ENCODE measurements around the gene SELENBP1.
A peak's percentile ranks its signal among the peaks of the same experiment; 100 is the strongest.
"Not testable (repeated sequence)": the region's sequence is repeated elsewhere in the genome, so short reads cannot be mapped to it uniquely, and the experiment has no call there.

Gene SELENBP1

DNA sequence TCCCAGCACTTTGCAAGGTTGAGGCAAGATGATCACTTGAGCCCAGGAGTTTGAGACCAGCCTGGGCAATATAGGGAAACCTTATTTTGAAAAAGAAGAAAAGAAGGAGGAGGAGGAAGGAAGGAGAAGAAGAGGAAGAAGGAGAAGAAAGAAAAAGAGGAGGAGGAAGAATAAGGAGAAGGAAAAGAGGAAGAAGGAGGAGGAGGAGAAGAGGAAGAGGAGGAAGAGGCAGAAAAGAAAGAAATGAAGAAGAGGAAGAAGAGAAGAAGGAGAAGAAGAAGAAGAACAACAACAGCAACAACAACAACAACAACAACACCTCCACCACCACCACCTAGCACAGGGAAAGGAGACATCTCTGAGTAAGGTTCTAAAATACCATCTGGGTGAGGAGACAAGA, 10.6 kb downstream of the SELENBP1 start:
- Histone ChIP-seq H3K27ac (ENCODE audit: insufficient read depth in 1 of 2, low read depth in 1 of 2, low read length in 2 of 2, poor library complexity in 1 of 2, severe bottlenecking in 2 of 2) (no peak overlapping the region), H3K36me3 (ENCODE audit: control insufficient read depth in 4 of 4, insufficient read depth in 4 of 4, low read length in 3 of 4) (no peaks in the 10 kb centered on the region), H3K4me3 (ENCODE audit: control insufficient read depth in 1 of 7, extremely low read depth in 1 of 7, insufficient read depth in 4 of 7, low read depth in 2 of 7, low read length in 6 of 7) (no peak overlapping the region), H3K27me3 (replicated peaks in 2 of 5; ENCODE audit: control insufficient read depth in 4 of 5, insufficient read depth in 5 of 5, low read length in 4 of 5) (no peaks in the 10 kb centered on the region), H3K4me1 (ENCODE audit: control extremely low read depth in 1 of 4, control insufficient read depth in 4 of 4, insufficient read depth in 4 of 4, low read length in 3 of 4) (no peaks in the 10 kb centered on the region), H3K9me3 (ENCODE audit: control extremely low read depth in 1 of 5, control insufficient read depth in 4 of 5, insufficient read depth in 2 of 5, low read depth in 1 of 5, low read length in 4 of 5) (peaks cover 0 to 10% (median 6%) of the 10 kb centered on the region in 5 experiments)
- no peak for DNase-seq
- ChIA-PET POLR2A (no interaction called here), CTCF (no interaction called here)

DNA sequence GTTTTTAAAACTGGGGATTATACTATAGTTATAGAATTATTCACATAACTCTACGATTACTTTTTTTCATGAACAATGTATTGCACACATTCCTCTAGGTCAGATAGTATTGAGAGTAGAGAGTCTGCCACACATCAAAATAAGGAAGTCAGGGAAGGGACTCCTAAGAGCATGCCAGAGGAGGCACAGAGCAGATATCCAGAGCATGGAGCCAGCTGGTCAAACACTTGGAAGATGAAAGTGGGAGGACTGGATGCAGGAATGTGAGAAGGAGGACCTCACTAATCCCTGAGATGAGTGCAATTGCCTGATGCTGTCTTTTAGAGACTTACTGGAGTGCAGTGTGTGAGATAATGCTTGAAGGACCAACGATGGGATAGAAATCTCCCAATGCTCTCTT, 15.8 kb downstream of the SELENBP1 start:
- H3K9me3 ChIP-seq (ENCODE audit: control extremely low read depth in 1 of 5, control insufficient read depth in 4 of 5, insufficient read depth in 2 of 5, low read depth in 1 of 5, low read length in 4 of 5) = peaks cover 0 to 5% (median 3%) of the 10 kb centered on the region in 5 experiments
- H3K27ac ChIP-seq (ENCODE audit: insufficient read depth in 1 of 2, low read depth in 1 of 2, low read length in 2 of 2, poor library complexity in 1 of 2, severe bottlenecking in 2 of 2) = no peak overlapping the region
- DNase-seq = no peak
- H3K27me3 ChIP-seq (replicated peaks in 2 of 5; ENCODE audit: control insufficient read depth in 4 of 5, insufficient read depth in 5 of 5, low read length in 4 of 5) = no peaks in the 10 kb centered on the region
- no peak overlapping the region for H3K4me3 ChIP-seq (ENCODE audit: control insufficient read depth in 1 of 7, extremely low read depth in 1 of 7, insufficient read depth in 4 of 7, low read depth in 2 of 7, low read length in 6 of 7)
- 100% methylated on average over 1 of the region's 2 CpGs for WGBS (ENCODE audit: insufficient coverage)
- H3K36me3 ChIP-seq (ENCODE audit: control insufficient read depth in 4 of 4, insufficient read depth in 4 of 4, low read length in 3 of 4) = no peaks in the 10 kb centered on the region
- POLR2A ChIA-PET = interaction anchor here (0.5 to 0.9 kb wide), 2 partner anchors 8 to 9 kb away, joined by 3 to 5 read pairs; no protein-coding TSS in a partner anchor
- CTCF ChIA-PET = interaction anchor here (0.7 to 1.0 kb wide), 4 partner anchors 16 to 53 kb away, joined by 3 to 4 read pairs (median 4); no protein-coding TSS in a partner anchor
- no peaks in the 10 kb centered on the region for H3K4me1 ChIP-seq (ENCODE audit: control extremely low read depth in 1 of 4, control insufficient read depth in 4 of 4, insufficient read depth in 4 of 4, low read length in 3 of 4)

DNA sequence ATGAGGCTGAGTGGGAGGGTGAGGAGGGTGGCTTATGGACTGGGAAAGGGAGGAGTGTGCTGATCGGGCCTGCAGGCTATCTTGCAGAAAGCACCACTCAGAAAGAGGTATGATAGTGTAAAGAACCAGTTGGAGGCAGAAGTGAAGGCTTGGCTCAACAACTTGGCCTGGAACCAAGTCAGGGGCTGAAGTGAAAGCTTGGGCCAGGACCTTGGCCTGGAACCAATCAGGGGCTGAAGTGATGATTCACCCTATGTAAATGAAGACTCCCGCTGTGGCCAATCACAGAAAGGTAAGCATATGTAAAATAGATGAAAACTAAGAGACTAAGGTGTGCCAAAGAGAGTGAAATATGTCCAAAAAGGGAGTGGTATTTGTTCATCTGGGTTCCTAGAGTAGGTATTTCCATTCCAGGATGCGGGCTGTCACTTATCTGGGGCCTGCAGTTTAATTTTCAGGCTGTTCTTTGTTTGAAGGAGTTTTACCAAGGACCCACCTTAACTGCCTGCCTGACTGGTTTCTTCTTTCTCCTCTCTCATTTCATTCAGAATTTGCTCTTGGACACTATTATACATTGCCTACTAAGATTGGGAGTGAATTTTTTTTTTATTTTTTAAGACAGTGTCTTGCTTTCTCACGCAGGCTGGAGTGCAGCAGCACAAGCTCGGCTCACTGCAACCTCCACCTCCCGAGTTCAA, 20.3 kb downstream of the SELENBP1 start:
- H3K9me3 ChIP-seq (ENCODE audit: control extremely low read depth in 1 of 5, control insufficient read depth in 4 of 5, insufficient read depth in 2 of 5, low read depth in 1 of 5, low read length in 4 of 5) = peaks cover 0 to 10% (median 3%) of the 10 kb centered on the region in 5 experiments
- no peaks in the 10 kb centered on the region for H3K27me3 ChIP-seq (replicated peaks in 2 of 5; ENCODE audit: control insufficient read depth in 4 of 5, insufficient read depth in 5 of 5, low read length in 4 of 5)
- ChIA-PET CTCF (interaction anchor here (0.6 to 6.0 kb wide), 6 partner anchors 13 to 599 kb away, joined by 3 to 39 read pairs (median 3); no protein-coding TSS in a partner anchor), POLR2A (no interaction called here)
- H3K4me3 ChIP-seq (ENCODE audit: control insufficient read depth in 1 of 7, extremely low read depth in 1 of 7, insufficient read depth in 4 of 7, low read depth in 2 of 7, low read length in 6 of 7) = no peak overlapping the region
- H3K36me3 ChIP-seq (ENCODE audit: control insufficient read depth in 4 of 4, insufficient read depth in 4 of 4, low read length in 3 of 4) = no peaks in the 10 kb centered on the region
- no peak overlapping the region for H3K27ac ChIP-seq (ENCODE audit: insufficient read depth in 1 of 2, low read depth in 1 of 2, low read length in 2 of 2, poor library complexity in 1 of 2, severe bottlenecking in 2 of 2)
- peaks cover 6 to 9% (median 8%) of the 10 kb centered on the region in 4 experiments for H3K4me1 ChIP-seq (ENCODE audit: control extremely low read depth in 1 of 4, control insufficient read depth in 4 of 4, insufficient read depth in 4 of 4, low read length in 3 of 4)
- peak in 2 of 3 donors; percentile 17 to 26 for DNase-seq
- WGBS (ENCODE audit: insufficient coverage) = 100% methylated on average over 3 of the region's 6 CpGs

DNA sequence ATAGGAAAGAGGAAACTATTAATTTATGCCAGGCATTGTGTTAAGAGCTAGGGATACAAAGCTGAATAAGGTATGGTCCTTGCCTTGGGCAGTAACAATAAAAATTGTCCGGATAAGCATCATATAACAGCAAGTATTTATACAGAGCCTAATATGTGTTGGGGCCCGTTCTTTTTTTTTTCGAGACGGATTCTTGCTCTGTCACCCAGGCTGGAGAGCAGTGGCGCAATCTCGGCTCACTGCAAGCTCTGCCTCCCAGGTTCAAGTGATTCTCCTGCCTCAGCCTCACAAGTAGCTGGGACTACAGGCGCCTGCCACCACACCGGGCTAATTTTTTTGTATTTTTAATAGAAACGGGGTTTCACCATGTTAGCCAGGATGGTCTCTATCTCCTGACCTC, 22.2 kb downstream of the SELENBP1 start:
- peaks cover 16 to 21% (median 20%) of the 10 kb centered on the region in 4 experiments for H3K4me1 ChIP-seq (ENCODE audit: control extremely low read depth in 1 of 4, control insufficient read depth in 4 of 4, insufficient read depth in 4 of 4, low read length in 3 of 4)
- CTCF ChIA-PET = interaction anchor here (0.5 to 6.0 kb wide), 4 partner anchors 10 to 109 kb away, joined by 3 to 39 read pairs (median 8); no protein-coding TSS in a partner anchor
- POLR2A ChIA-PET; H3K36me3 ChIP-seq (ENCODE audit: control insufficient read depth in 4 of 4, insufficient read depth in 4 of 4, low read length in 3 of 4); H3K27ac ChIP-seq (ENCODE audit: insufficient read depth in 1 of 2, low read depth in 1 of 2, low read length in 2 of 2, poor library complexity in 1 of 2, severe bottlenecking in 2 of 2); H3K9me3 ChIP-seq (ENCODE audit: control extremely low read depth in 1 of 5, control insufficient read depth in 4 of 5, insufficient read depth in 2 of 5, low read depth in 1 of 5, low read length in 4 of 5); DNase-seq; H3K4me3 ChIP-seq (ENCODE audit: control insufficient read depth in 1 of 7, extremely low read depth in 1 of 7, insufficient read depth in 4 of 7, low read depth in 2 of 7, low read length in 6 of 7); H3K27me3 ChIP-seq (replicated peaks in 2 of 5; ENCODE audit: control insufficient read depth in 4 of 5, insufficient read depth in 5 of 5, low read length in 4 of 5): not testable (repeated sequence)
- 100% methylated on average over 6 of the region's 9 CpGs for WGBS (ENCODE audit: insufficient coverage)

DNA sequence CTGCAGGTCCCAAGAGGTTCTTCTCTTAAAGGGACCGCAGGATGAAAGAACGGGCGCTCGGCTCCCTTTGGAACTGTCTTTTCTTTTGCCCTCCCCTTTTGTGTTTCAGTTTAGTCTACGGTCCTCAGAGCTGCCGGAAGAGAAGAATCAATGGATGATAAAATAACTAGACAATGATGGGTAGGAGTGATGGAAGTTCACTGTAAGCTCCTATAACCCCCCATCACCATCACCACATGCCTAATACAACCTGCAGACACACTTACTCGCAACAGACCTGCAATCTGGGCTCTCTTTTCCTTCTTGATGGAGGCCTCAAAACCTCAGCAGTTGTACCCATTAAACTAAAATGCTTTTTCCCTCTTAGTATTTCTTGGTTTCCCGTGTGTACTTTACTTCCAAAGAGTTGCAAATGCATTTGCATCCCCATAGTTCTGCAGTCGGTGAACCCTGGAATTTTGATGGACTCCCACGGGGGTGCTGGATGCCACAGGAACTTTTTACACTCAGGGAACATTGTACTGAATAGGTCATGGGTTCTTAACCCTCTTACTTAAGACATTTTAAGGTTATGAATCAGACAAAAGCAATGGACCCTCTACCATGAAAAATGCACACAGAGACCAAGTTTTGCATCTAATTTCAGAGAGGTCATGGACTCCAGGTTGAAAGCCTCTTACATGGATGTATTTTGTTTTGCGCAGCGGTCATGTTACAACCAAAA, 24.8 kb downstream of the SELENBP1 start:
- Histone ChIP-seq H3K4me1 (ENCODE audit: control extremely low read depth in 1 of 4, control insufficient read depth in 4 of 4, insufficient read depth in 4 of 4, low read length in 3 of 4) (peaks cover 16 to 28% (median 25%) of the 10 kb centered on the region in 4 experiments), H3K27me3 (replicated peaks in 2 of 5; ENCODE audit: control insufficient read depth in 4 of 5, insufficient read depth in 5 of 5, low read length in 4 of 5) (no peaks in the 10 kb centered on the region), H3K36me3 (ENCODE audit: control insufficient read depth in 4 of 4, insufficient read depth in 4 of 4, low read length in 3 of 4) (peaks cover 11 to 30% (median 24%) of the 10 kb centered on the region in 4 experiments), H3K4me3 (ENCODE audit: control insufficient read depth in 1 of 7, extremely low read depth in 1 of 7, insufficient read depth in 4 of 7, low read depth in 2 of 7, low read length in 6 of 7) (peak overlapping the region in 6 of 7 experiments; percentile 54 to 84 (median 74)), H3K9me3 (ENCODE audit: control extremely low read depth in 1 of 5, control insufficient read depth in 4 of 5, insufficient read depth in 2 of 5, low read depth in 1 of 5, low read length in 4 of 5) (peaks cover 0 to 10% (median 3%) of the 10 kb centered on the region in 5 experiments), H3K27ac (ENCODE audit: insufficient read depth in 1 of 2, low read depth in 1 of 2, low read length in 2 of 2, poor library complexity in 1 of 2, severe bottlenecking in 2 of 2) (peak overlapping the region; percentile 99 to 100)
- CTCF ChIA-PET = interaction anchor here (0.6 to 1.8 kb wide), 3 partner anchors 18 to 53 kb away, joined by 3 read pairs; no protein-coding TSS in a partner anchor
- peak in 1 of 3 donors; percentile 21 for DNase-seq
- WGBS (ENCODE audit: insufficient coverage) = 27% methylated on average over 4 of the region's 12 CpGs
- POLR2A ChIA-PET = interaction anchor here (0.6 to 0.7 kb wide), 2 partner anchors 9 to 39 kb away, joined by 5 read pairs; no protein-coding TSS in a partner anchor

DNA sequence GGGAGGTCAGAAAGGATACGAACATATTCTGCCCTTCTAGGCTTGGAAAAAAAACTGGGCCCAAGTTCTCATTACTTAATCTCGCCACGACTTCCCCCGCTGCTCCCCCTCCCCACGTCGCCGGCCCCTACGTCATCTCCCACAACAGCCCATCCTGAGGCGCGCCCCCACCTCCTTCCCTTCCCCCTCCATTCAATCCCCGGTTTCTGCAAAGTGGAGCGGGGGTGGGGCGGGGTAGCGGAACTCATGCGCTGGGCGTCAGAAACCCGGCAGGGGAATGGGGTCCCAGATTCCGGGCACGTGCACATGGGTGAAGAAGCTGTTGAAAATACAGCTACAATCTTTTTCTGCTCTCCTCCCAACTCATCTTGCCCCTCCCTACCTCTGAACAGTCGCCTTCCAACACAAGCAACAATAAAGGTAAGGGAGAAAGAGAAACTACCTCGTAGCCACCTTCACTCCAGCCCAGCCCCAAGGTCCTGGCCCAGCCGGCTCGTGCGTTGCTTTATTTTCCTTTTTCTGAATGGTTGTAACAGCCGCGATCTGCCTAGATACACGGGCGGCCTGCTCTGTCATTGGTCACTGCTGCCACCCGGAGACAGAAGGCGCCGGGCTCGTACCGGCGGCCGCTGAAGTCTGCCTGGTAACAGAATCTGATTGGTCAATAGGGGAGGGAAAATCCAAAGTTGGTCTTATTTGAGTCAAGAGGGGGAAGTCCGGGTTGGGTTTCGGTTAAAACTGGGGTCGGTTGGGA, 25.6 kb downstream of the SELENBP1 start, which contains the start of gene RFX5:
RFX5 (minus strand) TSS at position 484 of the 754 bp plus-strand sequence. CDS start 932 bp downstream, outside the sequence.
- ChIA-PET CTCF (interaction anchor here (1.8 kb wide), 1 partner anchor 54 kb away, joined by 3 read pairs; no protein-coding TSS in a partner anchor), POLR2A (no interaction called here)
- DNase-seq = peak; percentile 99 to 100 (median 100)
- Histone ChIP-seq H3K27ac (ENCODE audit: insufficient read depth in 1 of 2, low read depth in 1 of 2, low read length in 2 of 2, poor library complexity in 1 of 2, severe bottlenecking in 2 of 2) (peak within 1 kb of the TSS; percentile 99 to 100), H3K9me3 (ENCODE audit: control extremely low read depth in 1 of 5, control insufficient read depth in 4 of 5, insufficient read depth in 2 of 5, low read depth in 1 of 5, low read length in 4 of 5) (peaks cover 0 to 6% (median under 1%) of the 10 kb centered on the region in 5 experiments), H3K27me3 (replicated peaks in 2 of 5; ENCODE audit: control insufficient read depth in 4 of 5, insufficient read depth in 5 of 5, low read length in 4 of 5) (no peaks in the 10 kb centered on the region), H3K4me1 (ENCODE audit: control extremely low read depth in 1 of 4, control insufficient read depth in 4 of 4, insufficient read depth in 4 of 4, low read length in 3 of 4) (peaks cover 16 to 28% (median 25%) of the 10 kb centered on the region in 4 experiments), H3K4me3 (ENCODE audit: control insufficient read depth in 1 of 7, extremely low read depth in 1 of 7, insufficient read depth in 4 of 7, low read depth in 2 of 7, low read length in 6 of 7) (peak within 1 kb of the TSS; percentile 26 to 84 (median 74)), H3K36me3 (ENCODE audit: control insufficient read depth in 4 of 4, insufficient read depth in 4 of 4, low read length in 3 of 4) (peaks cover 15 to 37% (median 31%) of the 10 kb centered on the region in 4 experiments)
- 0% methylated on average over 31 of the region's 38 CpGs for WGBS (ENCODE audit: insufficient coverage)

Data from common myeloid progenitor, CD34-positive (primary cell).